ENCODE measurements around the gene MPI. TPM values are rescaled to one million over a fixed set of nuclear protein-coding genes. Genes with fewer than 3 reads are reported as not detected.
A peak's percentile ranks its signal among the peaks of the same experiment; 100 is the strongest.

The MPI gene
- total RNA-seq, 1 experiment from 2014 or later: 57.5 TPM

DNA sequence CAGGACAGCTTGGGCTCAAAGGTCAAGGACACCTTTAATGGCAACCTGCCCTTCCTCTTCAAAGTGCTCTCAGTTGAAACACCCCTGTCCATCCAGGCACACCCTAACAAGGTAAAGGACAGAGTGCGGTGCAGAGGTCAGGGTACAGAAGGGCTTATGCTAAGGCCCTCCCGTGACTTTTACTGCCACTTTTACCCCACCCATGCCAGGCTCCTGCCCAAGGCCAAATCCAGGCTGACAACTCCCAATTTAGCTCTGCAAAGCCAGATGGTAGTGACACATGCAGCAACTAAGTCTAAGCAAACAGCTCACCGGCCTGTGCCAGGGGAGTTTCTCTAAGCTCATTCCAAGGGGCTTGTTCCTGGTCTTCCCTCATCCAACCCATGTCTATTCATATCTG lies 1.6 kb downstream of the MPI start:
- H3K4ac ChIP-seq (ENCODE audit: low read depth, low read length): no peak overlapping the region
- peaks cover 11% of the 10 kb centered on the region for H3K23me2 ChIP-seq (ENCODE audit: insufficient read length, low read depth, low read length, poor library complexity, severe bottlenecking)
- H4K8ac ChIP-seq (replicated peaks; ENCODE audit: insufficient read length, low read depth, low read length): no peak overlapping the region
- H4K5ac ChIP-seq (ENCODE audit: insufficient read length, low read depth, low read length): no peak overlapping the region
- Mint-ChIP-seq H3K4me3 (peak overlapping the region; percentile 18 to 86; a peak in 3 of 5 replicates), H3K27ac (no peak overlapping the region), H3K36me3 (ENCODE audit: insufficient read depth in 1 of 3, low read depth in 3 of 3) (peaks cover 15 to 35% (median 31%) of the 10 kb centered on the region in 3 experiments; a peak in 6 of 7 replicates), H3K9me3 (no peaks in the 10 kb centered on the region; a peak in 1 of 5 replicates), H3K27me3 (ENCODE audit: low read depth) (no peaks in the 10 kb centered on the region), H3K4me1 (peaks cover 19 to 25% of the 10 kb centered on the region in 2 experiments)
- no peak overlapping the region for H2BK5ac ChIP-seq (ENCODE audit: insufficient read length, low read length)
- H2BK120ac ChIP-seq (ENCODE audit: low read depth, low read length, poor library complexity, severe bottlenecking): no peak overlapping the region
- no peak overlapping the region for H4K91ac ChIP-seq (ENCODE audit: insufficient read length, low read depth, low read length)
- H3K56ac ChIP-seq (ENCODE audit: insufficient read length, low read depth, low read length): no peak overlapping the region
- H3K4me2 ChIP-seq (ENCODE audit: insufficient read depth, insufficient read length, low read length): no peak overlapping the region
- H3K18ac ChIP-seq (ENCODE audit: insufficient read length, low read depth, low read length): no peak overlapping the region
- H3K9ac ChIP-seq (ENCODE audit: extremely low read depth, insufficient read length, low read length): no peak overlapping the region
- no peak overlapping the region for H2BK15ac ChIP-seq (ENCODE audit: low read depth, low read length)
- H3K23ac ChIP-seq (ENCODE audit: insufficient read length, low read depth, low read length): no peak overlapping the region
- no peak overlapping the region for H3K14ac ChIP-seq (ENCODE audit: insufficient read depth, low read length)
- H3T11ph ChIP-seq (ENCODE audit: low read length): no peak overlapping the region
- no peak overlapping the region for H3K27ac ChIP-seq (ENCODE audit: insufficient read length, low read depth, low read length)
- no peak overlapping the region for H2AK5ac ChIP-seq (ENCODE audit: insufficient read length, low read length)
- no peak for DNase-seq
- WGBS (ENCODE audit: extremely low coverage, insufficient read length, low lambda C conversion rate): no CpG with 5 or more reads among the region's 3 CpGs
- no peaks in the 10 kb centered on the region for H3K9me3 ChIP-seq (ENCODE audit: control insufficient read depth, low read depth, low read length)
- H2BK20ac ChIP-seq (ENCODE audit: low read depth, low read length, poor library complexity, severe bottlenecking): no peak overlapping the region
- H3K79me2 ChIP-seq (ENCODE audit: insufficient read depth, low read length): no peaks in the 10 kb centered on the region
- no peak overlapping the region for H2BK12ac ChIP-seq (ENCODE audit: insufficient read length, low read depth, low read length)
- H3K79me1 ChIP-seq (ENCODE audit: insufficient read depth, low read depth, low read length, poor library complexity, severe bottlenecking): no peaks in the 10 kb centered on the region
- H3K4me1 ChIP-seq (ENCODE audit: insufficient read depth, low read length): no peaks in the 10 kb centered on the region
- H2AFZ ChIP-seq (ENCODE audit: low read length): no peak overlapping the region
- no peaks in the 10 kb centered on the region for H3K27me3 ChIP-seq (ENCODE audit: insufficient read depth, low read length)
- no peaks in the 10 kb centered on the region for H4K20me1 ChIP-seq (ENCODE audit: control insufficient read depth, insufficient read depth, insufficient read length)
- TF ChIP-seq, protein P1, sequence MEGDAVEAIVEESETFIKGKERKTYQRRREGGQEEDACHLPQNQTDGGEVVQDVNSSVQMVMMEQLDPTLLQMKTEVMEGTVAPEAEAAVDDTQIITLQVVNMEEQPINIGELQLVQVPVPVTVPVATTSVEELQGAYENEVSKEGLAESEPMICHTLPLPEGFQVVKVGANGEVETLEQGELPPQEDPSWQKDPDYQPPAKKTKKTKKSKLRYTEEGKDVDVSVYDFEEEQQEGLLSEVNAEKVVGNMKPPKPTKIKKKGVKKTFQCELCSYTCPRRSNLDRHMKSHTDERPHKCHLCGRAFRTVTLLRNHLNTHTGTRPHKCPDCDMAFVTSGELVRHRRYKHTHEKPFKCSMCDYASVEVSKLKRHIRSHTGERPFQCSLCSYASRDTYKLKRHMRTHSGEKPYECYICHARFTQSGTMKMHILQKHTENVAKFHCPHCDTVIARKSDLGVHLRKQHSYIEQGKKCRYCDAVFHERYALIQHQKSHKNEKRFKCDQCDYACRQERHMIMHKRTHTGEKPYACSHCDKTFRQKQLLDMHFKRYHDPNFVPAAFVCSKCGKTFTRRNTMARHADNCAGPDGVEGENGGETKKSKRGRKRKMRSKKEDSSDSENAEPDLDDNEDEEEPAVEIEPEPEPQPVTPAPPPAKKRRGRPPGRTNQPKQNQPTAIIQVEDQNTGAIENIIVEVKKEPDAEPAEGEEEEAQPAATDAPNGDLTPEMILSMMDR (conservative IDR thresholded peaks at IDR 0.05): no peak
